Astrocyte (in vitro differentiated cells and primary cell): ENCODE measurements around the gene PYM1. TPM values are rescaled to one million over a fixed set of nuclear protein-coding genes. Genes with fewer than 3 reads are reported as not detected.
"Not testable (repeated sequence)": the region's sequence is repeated elsewhere in the genome, so short reads cannot be mapped to it uniquely, and the experiment has no call there.

Experiments
- DNase-seq: peaks from one replicate; pipeline ENCODE4 v3.0.0-alpha.2; 2010; ENCODE audit warnings: low read depth
- FAIRE-seq: peaks from 2 replicates; lab custom pipeline; 2011; peaks lifted over from hg19 to GRCh38; lab: Jason Lieb, UNC
- H2AFZ ChIP-seq: 2 replicates; pipeline ENCODE4 v1.6.0; 2012; ENCODE audit warnings: low read depth, low read length, inconsistent platforms
- H3K27ac ChIP-seq: 2 replicates; pipeline ENCODE4 v1.5.1; 2011; ENCODE audit warnings: low read depth, low read length, inconsistent platforms
- H3K27me3 ChIP-seq: 2 replicates; pipeline ENCODE4 v1.6.0; 2011; ENCODE audit warnings: low read length, inconsistent platforms; ENCODE audit not compliant: insufficient read depth
- H3K36me3 ChIP-seq: 2 replicates; pipeline ENCODE4 v1.5.1; 2011; ENCODE audit warnings: low read length, inconsistent platforms; ENCODE audit not compliant: insufficient read depth
- H3K4me1 ChIP-seq: 2 replicates; pipeline ENCODE4 v1.5.1; 2011; ENCODE audit warnings: low read length, inconsistent platforms; ENCODE audit not compliant: insufficient read depth
- H3K4me2 ChIP-seq: 2 replicates; pipeline ENCODE4 v1.6.0; 2012; ENCODE audit warnings: low read length, inconsistent platforms
- H3K4me3 ChIP-seq: 2 replicates; pipeline ENCODE4 v1.5.1; 2011; ENCODE audit warnings: low read depth, mild to moderate bottlenecking, low read length, inconsistent platforms; ENCODE audit not compliant: insufficient read depth
- H3K79me2 ChIP-seq: 2 replicates; pipeline ENCODE4 v1.6.0; 2012; ENCODE audit warnings: mild to moderate bottlenecking, low read length, inconsistent platforms; ENCODE audit not compliant: insufficient read depth
- H3K9ac ChIP-seq: 2 replicates; pipeline ENCODE4 v1.6.0; 2012; ENCODE audit warnings: mild to moderate bottlenecking, low read length, inconsistent platforms
- H3K9me3 ChIP-seq: 2 replicates; pipeline ENCODE4 v1.5.1; 2012; ENCODE audit warnings: low read depth, mild to moderate bottlenecking, low read length, inconsistent platforms; ENCODE audit not compliant: insufficient read depth
- H4K20me1 ChIP-seq: 2 replicates; pipeline ENCODE4 v1.6.0; 2012; ENCODE audit warnings: low read length, inconsistent platforms; ENCODE audit not compliant: insufficient read depth
- H3K27ac Mint-ChIP-seq: one replicate; pipeline ENCODE4 v1.8.0; 2021; ENCODE audit warnings: mild to moderate bottlenecking, mixed read lengths; ENCODE audit not compliant: unreplicated experiment
- H3K27me3 Mint-ChIP-seq: one replicate; pipeline ENCODE4 v1.8.0; 2021; ENCODE audit warnings: low read depth, mixed read lengths; ENCODE audit not compliant: unreplicated experiment
- H3K36me3 Mint-ChIP-seq: one replicate; pipeline ENCODE4 v1.8.0; 2021; ENCODE audit warnings: low read depth, mixed read lengths; ENCODE audit not compliant: unreplicated experiment
- H3K4me1 Mint-ChIP-seq: one replicate; pipeline ENCODE4 v1.8.0; 2021; ENCODE audit warnings: low read depth, mixed read lengths; ENCODE audit not compliant: unreplicated experiment
- H3K4me3 Mint-ChIP-seq: one replicate; pipeline ENCODE4 v1.8.0; 2021; ENCODE audit warnings: mild to moderate bottlenecking, moderate library complexity, mixed read lengths; ENCODE audit not compliant: unreplicated experiment
- H3K9me3 Mint-ChIP-seq: one replicate; pipeline ENCODE4 v1.8.0; 2021; ENCODE audit warnings: mild to moderate bottlenecking, mixed read lengths; ENCODE audit not compliant: unreplicated experiment
- CTCF ChIP-seq: IDR thresholded peaks from 2 replicates; pipeline ENCODE4 v1.5.1; 2011; ENCODE audit warnings: low read depth, mild to moderate bottlenecking, inconsistent platforms, low read length, moderate library complexity; ENCODE audit not compliant: insufficient read depth
- EZH2 ChIP-seq: IDR thresholded peaks from 2 replicates; pipeline ENCODE4 v1.6.1; 2012; ENCODE audit warnings: mild to moderate bottlenecking, low read length, inconsistent platforms; ENCODE audit not compliant: insufficient read depth
- total RNA-seq: library from RNA; stranded (reverse); gene quantifications from 2 replicates; pipeline ENCODE4 v1.2.1, GENCODE V29; 2021

PYM1 gene
- total RNA-seq, 1 donor from 2014 or later, result 33.6 TPM

- H4K20me1 ChIP-seq, result peaks cover 5% of the 10 kb centered on the region
- peaks cover 11% of the 10 kb centered on the region for H3K4me1 ChIP-seq
- H3K27ac ChIP-seq, result no peak overlapping the region
- no peak overlapping the region for H3K4me3 ChIP-seq
- TF ChIP-seq EZH2, result no peak
- TF ChIP-seq CTCF, result no peak
- Mint-ChIP-seq H3K27ac (peak overlapping the region; percentile 96), H3K4me1 (peaks cover 25% of the 10 kb centered on the region), H3K9me3 (no peaks in the 10 kb centered on the region), H3K27me3 (no peaks in the 10 kb centered on the region), H3K4me3 (peak overlapping the region; percentile 99), H3K36me3 (peaks cover 3% of the 10 kb centered on the region)
- DNase-seq (no peak), FAIRE-seq (no peak)
- peaks cover 75% of the 10 kb centered on the region for H3K79me2 ChIP-seq
- H3K9me3 ChIP-seq, result no peaks in the 10 kb centered on the region
- H3K36me3 ChIP-seq, result peaks cover 5% of the 10 kb centered on the region
- no peak overlapping the region for H2AFZ ChIP-seq
- peak overlapping the region; percentile 94 for H3K9ac ChIP-seq
- H3K4me2 ChIP-seq, result peak overlapping the region; percentile 98
- no peaks in the 10 kb centered on the region for H3K27me3 ChIP-seq
These were observed 2.3 kb downstream of the PYM1 start for GRCh38 chr12:55925371-55925770.

- H3K9me3 ChIP-seq, H3K36me3 ChIP-seq, H3K27me3 Mint-ChIP-seq, H3K9me3 Mint-ChIP-seq, H2AFZ ChIP-seq, H3K27me3 ChIP-seq, H4K20me1 ChIP-seq, H3K36me3 Mint-ChIP-seq, H3K27ac Mint-ChIP-seq, H3K4me3 ChIP-seq, H3K4me2 ChIP-seq, H3K27ac ChIP-seq, H3K4me3 Mint-ChIP-seq, H3K9ac ChIP-seq, FAIRE-seq, DNase-seq: not testable (repeated sequence)
- Histone ChIP-seq H3K79me2 (peaks cover 88% of the 10 kb centered on the region), H3K4me1 (peaks cover 17% of the 10 kb centered on the region)
- peaks cover 20% of the 10 kb centered on the region for H3K4me1 Mint-ChIP-seq
These were observed 4.0 kb downstream of the PYM1 start for GRCh38 chr12:55923648-55924047.

GRCh38 chr12:55922126-55922525 lies 5.6 kb downstream of the PYM1 start:
- FAIRE-seq, result no peak

GRCh38 chr12:55919032-55919431 lies 8.7 kb downstream of the PYM1 start:
- peak overlapping the region; percentile 48 for H3K27ac ChIP-seq
- DNase-seq, result peak; percentile 38

More at GRCh38 chr12:55922126-55922525, 5.6 kb downstream of the PYM1 start:
- Histone ChIP-seq H2AFZ (no peak overlapping the region), H3K4me1 (peaks cover 13% of the 10 kb centered on the region), H3K4me3 (no peak overlapping the region), H3K4me2 (no peak overlapping the region), H3K79me2 (peaks cover 88% of the 10 kb centered on the region), H3K27me3 (no peaks in the 10 kb centered on the region), H4K20me1 (peaks cover 5% of the 10 kb centered on the region), H3K36me3 (peaks cover 5% of the 10 kb centered on the region), H3K9ac (no peak overlapping the region), H3K9me3 (no peaks in the 10 kb centered on the region), H3K27ac (no peak overlapping the region)
- DNase-seq, result no peak
- H3K27me3 Mint-ChIP-seq, result no peaks in the 10 kb centered on the region
- TF ChIP-seq EZH2, result no peak
- TF ChIP-seq CTCF, result no peak
- H3K4me1 Mint-ChIP-seq, result peaks cover 17% of the 10 kb centered on the region
- no peaks in the 10 kb centered on the region for H3K9me3 Mint-ChIP-seq
- H3K36me3 Mint-ChIP-seq, result peaks cover 3% of the 10 kb centered on the region
- no peak overlapping the region for H3K27ac Mint-ChIP-seq
- H3K4me3 Mint-ChIP-seq, result no peak overlapping the region

More at GRCh38 chr12:55919032-55919431, 8.7 kb downstream of the PYM1 start:
- not testable (repeated sequence) for H3K27me3 ChIP-seq, H3K4me2 ChIP-seq, H3K36me3 ChIP-seq, H3K9me3 ChIP-seq, H3K27me3 Mint-ChIP-seq, H3K4me3 ChIP-seq, H2AFZ ChIP-seq, H3K9ac ChIP-seq, H3K9me3 Mint-ChIP-seq, H3K36me3 Mint-ChIP-seq, FAIRE-seq, H3K4me3 Mint-ChIP-seq
- H3K4me1 ChIP-seq, result peaks cover 13% of the 10 kb centered on the region
- H3K79me2 ChIP-seq, result peaks cover 84% of the 10 kb centered on the region
- H3K27ac Mint-ChIP-seq, result peak overlapping the region; percentile 66
- peaks cover 29% of the 10 kb centered on the region for H4K20me1 ChIP-seq
- H3K4me1 Mint-ChIP-seq, result peaks cover 10% of the 10 kb centered on the region
